SK-N-SH (cell line): ENCODE measurements around the gene ARL5C. TPM values are rescaled to one million over a fixed set of nuclear protein-coding genes. Genes with fewer than 3 reads are reported as not detected.

Experiments used
- CTCF ChIA-PET: fragments of 300-600, 350-600 bp; formaldehyde crosslinking; extraction: SDS; loops from one replicate; lab custom pipeline; 2021; lab: Yijun Ruan, JAX
- POLR2A ChIA-PET: fragments of 350-600 bp; sonication (Branson Sonifier 250); formaldehyde crosslinking; extraction: SDS; loops from one replicate; lab custom pipeline; 2020; ENCODE audit warnings: antibody characterized with exemption, inconsistent platforms; lab: Yijun Ruan, JAX
- DNase-seq: peaks from one replicate; pipeline ENCODE4 v3.0.0; 2012
- H2AFZ ChIP-seq: fragments of 200-600 bp; sonication (generic); 2 replicates; pipeline ENCODE4 v1.8.1; 2016; ENCODE audit warnings: antibody characterized with exemption, mild to moderate bottlenecking, low read depth
- H3F3A ChIP-seq: fragments of 200-600 bp; sonication (generic); replicated peaks from 2 replicates; pipeline ENCODE3; 2016; ENCODE audit warnings: antibody characterized with exemption, mild to moderate bottlenecking; ENCODE audit not compliant: insufficient read depth
- H3K27ac ChIP-seq, 2 experiments: fragments of 200-500 bp in 1 of 2; fragments of 200-600 bp in 1 of 2; sonication (Bioruptor generic) in 1 of 2; sonication (generic), shearing (Covaris generic) in 1 of 2; 2 replicates each; pipeline versions ENCODE4 v1.5.1 to v1.6.1; 2014 to 2016; ENCODE audit warnings: low read depth in 2 of 2, inconsistent platforms in 1 of 2, low read length in 1 of 2, mild to moderate bottlenecking in 1 of 2, mixed read lengths in 1 of 2
- H3K27me3 ChIP-seq: fragments of 200-600 bp; sonication (generic), shearing (Covaris generic); 2 replicates; pipeline ENCODE4 v1.6.1; 2016; ENCODE audit warnings: mixed run types; ENCODE audit not compliant: insufficient read depth
- H3K36me3 ChIP-seq, 2 experiments: fragments of 200-500 bp in 1 of 2; fragments of 200-600 bp in 1 of 2; sonication (Bioruptor generic) in 1 of 2; sonication (generic) in 1 of 2; replicated peaks in 1 of 2; 2 replicates each; pipeline versions ENCODE3 to v1.5.1; 2014 to 2016; ENCODE audit warnings: low read length in 1 of 2, mild to moderate bottlenecking in 1 of 2; ENCODE audit not compliant: insufficient read depth in 2 of 2, control insufficient read depth in 1 of 2
- H3K4me1 ChIP-seq, 2 experiments: fragments of 200-500 bp in 1 of 2; fragments of 200-600 bp in 1 of 2; sonication (Bioruptor generic) in 1 of 2; sonication (generic), shearing (Covaris generic) in 1 of 2; 2 replicates each; pipeline versions ENCODE4 v1.5.1 to v1.6.1; 2014 to 2016; ENCODE audit warnings: low read depth in 1 of 2, low read length in 1 of 2, mixed run types in 1 of 2; ENCODE audit not compliant: insufficient read depth in 2 of 2, control insufficient read depth in 1 of 2
- H3K4me2 ChIP-seq: fragments of 200-600 bp; sonication (generic), shearing (Covaris generic); 2 replicates; pipeline ENCODE4 v1.6.1; 2017; ENCODE audit warnings: mixed run types
- H3K4me3 ChIP-seq, 2 experiments: fragments of 200-500 bp in 1 of 2; fragments of 200-600 bp in 1 of 2; sonication (Bioruptor generic) in 1 of 2; sonication (generic), shearing (Covaris generic) in 1 of 2; 2 replicates each; pipeline versions ENCODE4 v1.5.1 to v1.8.1; 2014 to 2016; ENCODE audit warnings: low read depth in 2 of 2, inconsistent platforms in 1 of 2, low read length in 1 of 2, mild to moderate bottlenecking in 1 of 2, mixed read lengths in 1 of 2, moderate library complexity in 1 of 2
- H3K79me2 ChIP-seq: fragments of 200-600 bp; sonication (generic); 2 replicates; pipeline ENCODE4 v1.8.1; 2017; ENCODE audit warnings: mild to moderate bottlenecking; ENCODE audit not compliant: insufficient read depth
- H3K9ac ChIP-seq: fragments of 200-600 bp; sonication (generic); 2 replicates; pipeline ENCODE4 v1.6.1; 2017; ENCODE audit warnings: mixed run types
- H3K9me2 ChIP-seq: fragments of 200-600 bp; sonication (generic); 2 replicates; pipeline ENCODE4 v1.6.1; 2017; ENCODE audit warnings: mixed run types
- H3K9me3 ChIP-seq: fragments of 200-600 bp; sonication (generic); 2 replicates; pipeline ENCODE4 v1.6.1; 2017; ENCODE audit warnings: mixed run types, mild to moderate bottlenecking, moderate library complexity
- H4K20me1 ChIP-seq: fragments of 200-600 bp; sonication (generic); 2 replicates; pipeline ENCODE4 v1.6.1; 2017; ENCODE audit warnings: mild to moderate bottlenecking, mixed run types; ENCODE audit not compliant: insufficient read depth
- CHD2 ChIP-seq: fragments of 150-350 bp; IDR thresholded peaks from 2 replicates; pipeline ENCODE4 v1.6.1; 2018; ENCODE audit warnings: low read length; ENCODE audit not compliant: partially characterized antibody
- FOXM1 ChIP-seq: IDR thresholded peaks from 2 replicates; pipeline ENCODE4 v1.4.0; 2012; ENCODE audit warnings: low read depth, mild to moderate bottlenecking
- JUND ChIP-seq: IDR thresholded peaks from 2 replicates; pipeline ENCODE4 v1.4.0; 2012
- MEF2A ChIP-seq: IDR thresholded peaks from 2 replicates; pipeline ENCODE4 v1.4.0; 2012; ENCODE audit warnings: low read depth, borderline replicate concordance
- MXI1 ChIP-seq: IDR thresholded peaks from 2 replicates; pipeline ENCODE4 v1.6.1; 2012; ENCODE audit warnings: mild to moderate bottlenecking, low read depth, low read length, improper control_type of control experiment
- NRF1 ChIP-seq: IDR thresholded peaks from 2 replicates; pipeline ENCODE4 v1.6.1; 2012; ENCODE audit warnings: low read depth, mild to moderate bottlenecking, low read length
- RCOR1 ChIP-seq: fragments of 150-350 bp; IDR thresholded peaks from 2 replicates; pipeline ENCODE4 v1.6.1; 2017; ENCODE audit warnings: antibody characterized with exemption, low read length
- REST ChIP-seq: IDR thresholded peaks from 2 replicates; pipeline ENCODE4 v1.6.1; 2012; ENCODE audit warnings: mild to moderate bottlenecking, low read depth, low read length, moderate library complexity
- RXRA ChIP-seq: IDR thresholded peaks from 2 replicates; pipeline ENCODE4 v1.4.0; 2012; ENCODE audit warnings: low read depth, mild to moderate bottlenecking, borderline replicate concordance
- TAF1 ChIP-seq: IDR thresholded peaks from 2 replicates; pipeline ENCODE4 v1.6.1; 2012; ENCODE audit warnings: low read depth, mild to moderate bottlenecking, low read length, moderate library complexity, borderline replicate concordance
- TCF12 ChIP-seq: IDR thresholded peaks from 2 replicates; pipeline ENCODE4 v1.4.0; 2012
- USF2 ChIP-seq: fragments of 150-350 bp; IDR thresholded peaks from 2 replicates; pipeline ENCODE4 v1.6.1; 2017; ENCODE audit warnings: antibody characterized with exemption, low read length, low read depth, borderline replicate concordance
- WGBS: methylation state at CpG from one replicate; pipeline ENCODE4 v1.1.6; 2017; ENCODE audit warnings: low lambda C conversion rate; 5-methylcytosine and 5-hydroxymethylcytosine counted together
- polyA plus RNA-seq, 3 experiments: library from polyadenylated mRNA; depleted of rRNA; stranded (reverse); fragments of >200 nt; gene quantifications; 2 replicates each; pipeline ENCODE4 v1.2.3, GENCODE V29; 2012
- TF ChIP-seq, protein P1 (sequence below): IDR thresholded peaks from 2 replicates; pipeline ENCODE4 v1.4.0; 2012; ENCODE audit warnings: low read depth
- TF ChIP-seq, protein P2 (sequence below): fragments of 200-600 bp; sonication (generic); IDR thresholded peaks from 2 replicates; pipeline ENCODE4 v1.6.1; 2017; ENCODE audit warnings: antibody characterized with exemption, mild to moderate bottlenecking, moderate library complexity
- TF ChIP-seq, protein P3 (sequence below): fragments of 150-350 bp; IDR thresholded peaks from 2 replicates; pipeline ENCODE4 v1.6.1; 2016; ENCODE audit warnings: mild to moderate bottlenecking, low read depth, low read length

ARL5C gene
- polyA plus RNA-seq, 1 of the 3 experiments (the other 2 are of a cell fraction): not detected

GRCh38 chr17:39146273-39146672 is 19.7 kb downstream of the ARL5C start (continued):
- no peak for TF ChIP-seq REST
- no peak for TF ChIP-seq CHD2
- TF ChIP-seq, protein P1, sequence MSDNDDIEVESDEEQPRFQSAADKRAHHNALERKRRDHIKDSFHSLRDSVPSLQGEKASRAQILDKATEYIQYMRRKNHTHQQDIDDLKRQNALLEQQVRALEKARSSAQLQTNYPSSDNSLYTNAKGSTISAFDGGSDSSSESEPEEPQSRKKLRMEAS: no peak
- no peak for TF ChIP-seq USF2
- TF ChIP-seq RXRA: no peak
- TF ChIP-seq TCF12: no peak
- TF ChIP-seq TAF1: no peak
- no peak for TF ChIP-seq JUND
- TF ChIP-seq, all 33 proteins: peak for 0

GRCh38 chr17:39145143-39145542 is 20.8 kb downstream of the ARL5C start:
- Histone ChIP-seq H2AFZ (no peak overlapping the region), H3F3A (no peaks in the 10 kb centered on the region), H3K9ac (no peak overlapping the region), H3K27ac (no peak overlapping the region), H3K4me1 (peaks cover 0 to 19% of the 10 kb centered on the region in 2 experiments; a peak in 1 of 4 replicates)
- ChIA-PET CTCF (interaction anchor here (0.9 to 4.3 kb wide), 4 partner anchors 8 to 162 kb away, joined by 3 to 29 read pairs (median 14); partner anchors contain the start of gene RPL19), POLR2A (no interaction called here)
- TF ChIP-seq MEF2A: no peak
- no peak for TF ChIP-seq FOXM1
- TF ChIP-seq, all 33 proteins: peak for 0
- peaks cover 2% of the 10 kb centered on the region; the same call in 1 of the 2 replicates for H3K27me3 ChIP-seq
- no peak overlapping the region for H3K4me3 ChIP-seq
- H3K36me3 ChIP-seq: no peaks in the 10 kb centered on the region
- no CpG with 5 or more reads among the region's 3 CpGs for WGBS
- H4K20me1 ChIP-seq: no peaks in the 10 kb centered on the region
- H3K4me2 ChIP-seq: no peak overlapping the region
- no peaks in the 10 kb centered on the region for H3K79me2 ChIP-seq
- H3K9me3 ChIP-seq: no peaks in the 10 kb centered on the region
- H3K9me2 ChIP-seq: no peaks in the 10 kb centered on the region
- no peak for DNase-seq

GRCh38 chr17:39144416-39144840 is 21.5 kb downstream of the ARL5C start:
- Histone ChIP-seq H3F3A (no peaks in the 10 kb centered on the region), H3K4me3 (no peak overlapping the region), H3K27ac (no peak overlapping the region), H3K9ac (no peak overlapping the region), H3K79me2 (no peaks in the 10 kb centered on the region), H3K9me2 (no peaks in the 10 kb centered on the region), H3K4me1 (peaks cover 0 to 19% of the 10 kb centered on the region in 2 experiments; a peak in 1 of 4 replicates), H3K9me3 (no peaks in the 10 kb centered on the region), H3K27me3 (no peaks in the 10 kb centered on the region; the same call in 1 of the 2 replicates), H2AFZ (no peak overlapping the region), H3K36me3 (no peaks in the 10 kb centered on the region), H3K4me2 (no peak overlapping the region), H4K20me1 (no peaks in the 10 kb centered on the region)
- 87% methylated on average over 9 of the region's 9 CpGs for WGBS
- ChIA-PET CTCF (interaction anchor here (0.9 to 4.3 kb wide), 5 partner anchors 9 to 161 kb away, joined by 3 to 29 read pairs (median 4); partner anchors contain the start of gene RPL19), POLR2A (interaction anchor here (0.6 kb wide), 1 partner anchor 55 kb away, joined by 3 read pairs; the partner anchor contains the start of gene RPL19)
- DNase-seq: no peak
- TF ChIP-seq, protein P2, sequence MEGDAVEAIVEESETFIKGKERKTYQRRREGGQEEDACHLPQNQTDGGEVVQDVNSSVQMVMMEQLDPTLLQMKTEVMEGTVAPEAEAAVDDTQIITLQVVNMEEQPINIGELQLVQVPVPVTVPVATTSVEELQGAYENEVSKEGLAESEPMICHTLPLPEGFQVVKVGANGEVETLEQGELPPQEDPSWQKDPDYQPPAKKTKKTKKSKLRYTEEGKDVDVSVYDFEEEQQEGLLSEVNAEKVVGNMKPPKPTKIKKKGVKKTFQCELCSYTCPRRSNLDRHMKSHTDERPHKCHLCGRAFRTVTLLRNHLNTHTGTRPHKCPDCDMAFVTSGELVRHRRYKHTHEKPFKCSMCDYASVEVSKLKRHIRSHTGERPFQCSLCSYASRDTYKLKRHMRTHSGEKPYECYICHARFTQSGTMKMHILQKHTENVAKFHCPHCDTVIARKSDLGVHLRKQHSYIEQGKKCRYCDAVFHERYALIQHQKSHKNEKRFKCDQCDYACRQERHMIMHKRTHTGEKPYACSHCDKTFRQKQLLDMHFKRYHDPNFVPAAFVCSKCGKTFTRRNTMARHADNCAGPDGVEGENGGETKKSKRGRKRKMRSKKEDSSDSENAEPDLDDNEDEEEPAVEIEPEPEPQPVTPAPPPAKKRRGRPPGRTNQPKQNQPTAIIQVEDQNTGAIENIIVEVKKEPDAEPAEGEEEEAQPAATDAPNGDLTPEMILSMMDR: no peak
- TF ChIP-seq, protein P3, sequence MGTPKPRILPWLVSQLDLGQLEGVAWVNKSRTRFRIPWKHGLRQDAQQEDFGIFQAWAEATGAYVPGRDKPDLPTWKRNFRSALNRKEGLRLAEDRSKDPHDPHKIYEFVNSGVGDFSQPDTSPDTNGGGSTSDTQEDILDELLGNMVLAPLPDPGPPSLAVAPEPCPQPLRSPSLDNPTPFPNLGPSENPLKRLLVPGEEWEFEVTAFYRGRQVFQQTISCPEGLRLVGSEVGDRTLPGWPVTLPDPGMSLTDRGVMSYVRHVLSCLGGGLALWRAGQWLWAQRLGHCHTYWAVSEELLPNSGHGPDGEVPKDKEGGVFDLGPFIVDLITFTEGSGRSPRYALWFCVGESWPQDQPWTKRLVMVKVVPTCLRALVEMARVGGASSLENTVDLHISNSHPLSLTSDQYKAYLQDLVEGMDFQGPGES: no peak
- TF ChIP-seq MXI1 (no peak), NRF1 (no peak), JUND (no peak), FOXM1 (no peak), RCOR1 (no peak)
- TF ChIP-seq, protein P1: no peak
